ENCODE results near the gene CAMK1G. TPM values are rescaled to one million over a fixed set of nuclear protein-coding genes. Genes with fewer than 3 reads are reported as not detected.

The CAMK1G gene
- total and polyA plus RNA-seq, 3 donors from 2014 or later: 1.1 to 2.0 (median 1.4) TPM

DNA sequence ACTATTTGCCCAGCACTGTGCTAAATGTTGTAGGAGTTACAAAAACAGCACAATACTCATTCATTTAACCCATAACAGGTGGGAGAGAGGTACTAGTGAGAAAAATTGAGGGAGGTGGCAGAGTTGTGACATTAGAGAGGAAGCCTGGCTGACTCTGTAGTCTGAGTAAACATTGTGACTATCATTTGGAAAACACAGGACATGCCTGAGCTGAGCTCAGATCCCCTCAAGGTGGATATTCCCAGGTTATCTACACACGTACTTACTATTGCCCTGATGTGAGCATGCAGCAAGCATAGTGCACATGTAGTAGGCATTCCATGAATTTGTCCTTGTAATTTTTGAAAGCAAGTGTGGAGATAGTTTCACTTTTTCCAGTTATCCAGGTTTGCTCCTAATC lies 10.9 kb downstream of the CAMK1G start:
- Histone ChIP-seq H3K27ac (no peak overlapping the region), H3K36me3 (ENCODE audit: low read depth, missing control alignments) (no peaks in the 10 kb centered on the region), H3K9me3 (no peaks in the 10 kb centered on the region), H3K27me3 (no peaks in the 10 kb centered on the region), H3K4me3 (no peak overlapping the region), H3K4me1 (peaks cover 3% of the 10 kb centered on the region)
- 69 to 73% methylated on average over 1 of the region's 1 CpG for WGBS, 2 donors
- no peak for DNase-seq
- intact Hi-C loops (cut with DNase I; ENCODE audit: low total_unique reads): no loop called here
- TF ChIP-seq, protein P1, sequence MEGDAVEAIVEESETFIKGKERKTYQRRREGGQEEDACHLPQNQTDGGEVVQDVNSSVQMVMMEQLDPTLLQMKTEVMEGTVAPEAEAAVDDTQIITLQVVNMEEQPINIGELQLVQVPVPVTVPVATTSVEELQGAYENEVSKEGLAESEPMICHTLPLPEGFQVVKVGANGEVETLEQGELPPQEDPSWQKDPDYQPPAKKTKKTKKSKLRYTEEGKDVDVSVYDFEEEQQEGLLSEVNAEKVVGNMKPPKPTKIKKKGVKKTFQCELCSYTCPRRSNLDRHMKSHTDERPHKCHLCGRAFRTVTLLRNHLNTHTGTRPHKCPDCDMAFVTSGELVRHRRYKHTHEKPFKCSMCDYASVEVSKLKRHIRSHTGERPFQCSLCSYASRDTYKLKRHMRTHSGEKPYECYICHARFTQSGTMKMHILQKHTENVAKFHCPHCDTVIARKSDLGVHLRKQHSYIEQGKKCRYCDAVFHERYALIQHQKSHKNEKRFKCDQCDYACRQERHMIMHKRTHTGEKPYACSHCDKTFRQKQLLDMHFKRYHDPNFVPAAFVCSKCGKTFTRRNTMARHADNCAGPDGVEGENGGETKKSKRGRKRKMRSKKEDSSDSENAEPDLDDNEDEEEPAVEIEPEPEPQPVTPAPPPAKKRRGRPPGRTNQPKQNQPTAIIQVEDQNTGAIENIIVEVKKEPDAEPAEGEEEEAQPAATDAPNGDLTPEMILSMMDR (IDR thresholded peaks at IDR 0.05): no peak
- TF ChIP-seq POLR2A (IDR thresholded peaks at IDR 0.05): no peak

DNA sequence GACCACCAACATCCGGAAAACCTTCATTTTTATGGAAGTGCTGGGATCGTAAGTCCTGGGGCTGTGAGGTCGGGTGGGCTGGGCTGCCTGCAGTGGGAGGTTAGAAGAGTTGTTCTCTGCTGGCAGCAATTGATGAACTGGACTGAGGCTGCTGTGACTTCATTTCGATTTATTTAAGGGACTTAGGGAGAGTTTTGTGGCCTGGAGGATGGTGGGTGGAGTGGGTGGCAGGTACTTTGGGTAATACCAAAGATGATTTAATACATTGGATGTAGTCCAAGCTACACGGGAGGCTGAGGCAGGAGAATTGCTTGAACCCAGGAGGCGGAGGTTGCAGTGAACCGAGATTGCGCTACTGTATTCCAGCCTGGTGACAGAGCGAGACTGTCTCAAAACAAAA lies 11.5 kb downstream of the CAMK1G start:
- Histone ChIP-seq H3K27me3 (no peaks in the 10 kb centered on the region), H3K4me3 (no peak overlapping the region), H3K9me3 (no peaks in the 10 kb centered on the region), H3K36me3 (ENCODE audit: low read depth, missing control alignments) (no peaks in the 10 kb centered on the region), H3K27ac (no peak overlapping the region), H3K4me1 (peaks cover 3% of the 10 kb centered on the region)
- 77 to 79% methylated on average over 9 of the region's 9 CpGs for WGBS, 2 donors
- TF ChIP-seq POLR2A (IDR thresholded peaks at IDR 0.05): no peak
- TF ChIP-seq, protein P1 (IDR thresholded peaks at IDR 0.05): no peak
- no peak for DNase-seq
- intact Hi-C loops (cut with DNase I; ENCODE audit: low total_unique reads): no loop called here

DNA sequence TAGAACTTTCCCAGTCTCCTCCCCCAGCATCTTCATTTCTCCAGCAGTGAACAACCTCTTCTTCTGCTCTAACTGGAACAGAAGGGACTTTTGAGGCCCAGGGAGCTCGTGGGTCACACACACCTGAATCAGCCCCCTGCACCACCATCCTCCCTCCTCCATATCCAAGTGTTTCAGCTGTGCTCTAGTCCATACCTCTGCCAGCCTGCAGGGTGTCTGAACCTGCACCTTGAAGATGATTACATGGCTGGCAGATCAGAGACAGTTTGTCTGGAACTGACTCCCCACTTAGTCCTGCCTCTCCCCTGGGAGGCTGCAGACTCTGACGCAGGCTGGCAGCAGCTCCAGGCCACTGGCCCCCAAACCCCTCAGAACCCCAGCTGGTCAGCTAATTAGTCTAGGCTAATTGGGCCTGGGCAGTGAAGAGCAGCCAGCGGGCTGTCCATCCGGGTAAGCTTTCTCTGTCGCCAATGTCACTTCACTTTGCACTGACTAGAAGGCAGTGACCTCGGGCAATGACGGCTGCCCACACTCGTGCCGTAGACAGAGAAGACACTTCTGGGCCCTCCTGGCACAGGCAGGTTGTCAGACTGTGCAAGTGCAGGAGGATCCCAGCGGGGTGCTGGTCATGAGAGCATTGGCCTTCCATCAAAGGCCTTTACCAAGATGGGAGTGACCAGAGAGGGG lies 12.2 kb downstream of the CAMK1G start:
- no peak for DNase-seq
- 87 to 99% methylated on average over 5 to 10 of the region's 10 CpGs for WGBS, 2 donors
- TF ChIP-seq, protein P1 (IDR thresholded peaks at IDR 0.05): no peak
- no peak for TF ChIP-seq POLR2A (IDR thresholded peaks at IDR 0.05)
- Histone ChIP-seq H3K4me1 (peaks cover under 1% of the 10 kb centered on the region), H3K27ac (no peak overlapping the region), H3K4me3 (no peak overlapping the region), H3K36me3 (ENCODE audit: low read depth, missing control alignments) (no peaks in the 10 kb centered on the region), H3K9me3 (no peaks in the 10 kb centered on the region), H3K27me3 (no peaks in the 10 kb centered on the region)
- intact Hi-C loops (cut with DNase I; ENCODE audit: low total_unique reads): no loop called here

DNA sequence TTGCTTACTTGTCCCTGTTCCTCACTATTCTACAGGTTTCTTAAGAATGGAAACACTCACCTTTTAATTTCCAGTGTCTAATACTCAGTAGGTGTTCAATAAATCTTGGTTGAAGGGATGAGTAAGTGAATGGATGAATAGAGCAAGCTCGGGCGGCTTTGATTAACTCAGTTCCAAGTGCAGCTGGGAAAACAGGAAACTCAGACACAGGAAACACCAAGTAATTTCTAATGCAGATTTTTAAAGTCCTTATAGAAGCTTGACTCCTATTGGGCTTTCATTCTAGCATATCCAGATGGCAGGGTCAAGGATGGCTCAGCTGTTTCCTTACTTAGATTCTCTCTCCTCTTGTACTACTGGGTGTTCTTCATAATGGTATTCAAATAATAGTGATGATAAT lies 14.0 kb downstream of the CAMK1G start:
- Histone ChIP-seq H3K36me3 (ENCODE audit: low read depth, missing control alignments) (no peaks in the 10 kb centered on the region), H3K9me3 (no peaks in the 10 kb centered on the region), H3K27ac (no peak overlapping the region), H3K4me1 (no peaks in the 10 kb centered on the region), H3K27me3 (no peaks in the 10 kb centered on the region), H3K4me3 (no peak overlapping the region)
- DNase-seq: no peak
- TF ChIP-seq POLR2A (IDR thresholded peaks at IDR 0.05): no peak
- TF ChIP-seq, protein P1 (IDR thresholded peaks at IDR 0.05): no peak
- WGBS, 2 donors: 81% methylated on average over 2 of the region's 2 CpGs
- intact Hi-C loops (cut with DNase I; ENCODE audit: low total_unique reads): no loop called here

DNA sequence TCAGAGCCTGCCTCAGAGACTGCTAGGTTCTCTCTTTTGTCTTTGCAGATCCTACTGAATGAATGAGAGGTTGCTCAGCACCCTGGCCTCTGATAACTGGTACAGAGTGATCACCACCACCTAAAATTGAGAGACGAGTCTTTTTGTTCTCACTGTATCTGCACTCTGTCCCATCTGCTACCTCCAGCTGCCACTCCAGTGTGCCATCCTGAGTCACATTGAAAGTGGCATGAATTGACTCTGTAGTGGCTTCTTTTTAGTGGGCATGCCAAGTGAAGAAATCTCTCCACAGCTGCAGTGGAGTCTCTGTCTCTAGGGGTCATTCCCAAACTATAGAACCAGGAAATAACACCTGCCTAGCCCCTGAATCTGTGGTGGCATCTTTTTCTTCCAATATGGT lies 14.7 kb downstream of the CAMK1G start:
- 84 to 89% methylated on average over 1 of the region's 1 CpG for WGBS, 2 donors
- no peak for DNase-seq
- no peaks in the 10 kb centered on the region for H3K27me3 ChIP-seq
- intact Hi-C loops (cut with DNase I; ENCODE audit: low total_unique reads): no loop called here
- H3K36me3 ChIP-seq (ENCODE audit: low read depth, missing control alignments): no peaks in the 10 kb centered on the region
- TF ChIP-seq, protein P1 (IDR thresholded peaks at IDR 0.05): no peak
- no peak for TF ChIP-seq POLR2A (IDR thresholded peaks at IDR 0.05)
- no peak overlapping the region for H3K27ac ChIP-seq
- no peaks in the 10 kb centered on the region for H3K4me1 ChIP-seq
- no peaks in the 10 kb centered on the region for H3K9me3 ChIP-seq
- H3K4me3 ChIP-seq: no peak overlapping the region

All from testis (tissue), 3 donors.